ENCODE results near the gene MVK.

MVK gene

DNA sequence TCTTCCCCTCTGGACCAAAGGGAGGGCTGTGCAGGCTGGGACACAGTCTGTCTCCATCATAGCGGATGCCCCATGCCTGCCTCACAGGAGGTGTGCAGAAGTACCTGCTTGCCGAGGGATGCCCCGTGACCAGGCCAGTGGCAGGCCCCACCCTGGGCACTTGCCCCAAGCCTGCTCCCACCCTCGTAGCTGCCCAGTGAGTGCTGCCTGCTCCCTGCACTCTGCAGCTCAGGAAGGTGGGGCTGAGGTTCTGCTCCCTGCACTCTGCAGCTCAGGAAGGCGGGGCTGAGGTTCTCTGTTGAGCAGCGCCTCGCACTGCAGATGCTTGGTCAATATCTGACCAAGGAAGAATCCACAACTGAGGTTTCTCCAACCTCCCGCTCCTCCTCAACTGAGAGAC is 7.2 kb upstream of the MVK start:
- no peak for DNase-seq (ENCODE audit: low read depth)

DNA sequence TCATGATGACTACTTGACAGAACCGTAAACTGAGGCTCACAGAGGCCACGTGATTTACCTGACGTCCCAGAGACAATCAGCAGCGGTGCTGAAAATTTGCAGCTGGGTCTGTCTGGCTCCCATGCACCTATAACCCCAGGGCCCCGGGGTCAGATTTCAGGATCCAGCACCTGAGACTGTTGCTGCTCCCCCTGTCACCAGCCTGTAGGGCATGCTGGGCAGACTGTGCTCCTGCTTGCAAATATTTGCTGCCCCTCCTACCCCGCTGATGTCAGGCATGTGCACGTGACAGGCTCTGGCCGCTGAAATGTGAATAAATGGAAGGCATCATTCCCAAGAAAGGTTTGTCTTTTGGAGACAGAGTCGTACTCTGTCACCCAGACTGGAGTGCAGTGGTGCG is 6.3 kb upstream of the MVK start:
- no peak for DNase-seq (ENCODE audit: low read depth)

DNA sequence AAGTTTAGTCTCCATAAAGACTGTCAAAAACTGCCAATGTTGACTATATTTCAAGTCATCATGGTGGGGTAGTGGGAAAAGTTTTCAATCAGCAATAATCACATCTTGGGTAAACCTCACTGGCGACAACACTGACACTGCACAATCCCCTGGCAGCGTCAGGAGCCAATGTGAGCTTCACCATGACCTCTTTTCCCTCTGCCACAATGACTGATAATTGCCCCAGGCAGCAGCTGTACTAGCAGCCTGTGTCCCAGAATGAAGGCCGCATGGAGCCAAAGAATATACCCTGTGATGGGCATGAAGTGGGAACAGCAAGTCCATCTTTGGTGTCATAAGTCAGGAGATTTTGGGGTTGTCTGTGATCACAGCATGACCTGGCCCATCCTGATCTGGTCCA is 5.6 kb upstream of the MVK start:
- DNase-seq (ENCODE audit: low read depth) = no peak

DNA sequence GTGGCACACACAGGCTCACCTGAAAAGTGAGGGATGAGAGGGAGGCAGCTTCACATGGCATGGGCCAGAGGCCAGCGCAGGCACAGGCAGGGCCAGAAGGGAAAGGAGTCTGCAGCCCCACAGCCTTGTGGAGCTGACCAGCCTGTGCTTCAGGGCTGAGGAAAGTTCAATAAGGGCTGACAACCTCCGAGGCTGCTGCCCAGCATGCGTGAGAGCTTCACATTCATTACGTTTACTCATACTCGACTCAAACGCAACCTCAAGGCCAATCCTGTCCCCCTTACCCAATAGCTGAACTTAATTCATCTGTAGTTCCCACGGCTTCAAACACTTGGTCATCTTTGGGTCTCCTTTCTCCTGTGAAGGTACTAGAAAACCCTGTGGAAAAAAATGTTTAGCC is 5.1 kb upstream of the MVK start:
- no peak for DNase-seq (ENCODE audit: low read depth)

DNA sequence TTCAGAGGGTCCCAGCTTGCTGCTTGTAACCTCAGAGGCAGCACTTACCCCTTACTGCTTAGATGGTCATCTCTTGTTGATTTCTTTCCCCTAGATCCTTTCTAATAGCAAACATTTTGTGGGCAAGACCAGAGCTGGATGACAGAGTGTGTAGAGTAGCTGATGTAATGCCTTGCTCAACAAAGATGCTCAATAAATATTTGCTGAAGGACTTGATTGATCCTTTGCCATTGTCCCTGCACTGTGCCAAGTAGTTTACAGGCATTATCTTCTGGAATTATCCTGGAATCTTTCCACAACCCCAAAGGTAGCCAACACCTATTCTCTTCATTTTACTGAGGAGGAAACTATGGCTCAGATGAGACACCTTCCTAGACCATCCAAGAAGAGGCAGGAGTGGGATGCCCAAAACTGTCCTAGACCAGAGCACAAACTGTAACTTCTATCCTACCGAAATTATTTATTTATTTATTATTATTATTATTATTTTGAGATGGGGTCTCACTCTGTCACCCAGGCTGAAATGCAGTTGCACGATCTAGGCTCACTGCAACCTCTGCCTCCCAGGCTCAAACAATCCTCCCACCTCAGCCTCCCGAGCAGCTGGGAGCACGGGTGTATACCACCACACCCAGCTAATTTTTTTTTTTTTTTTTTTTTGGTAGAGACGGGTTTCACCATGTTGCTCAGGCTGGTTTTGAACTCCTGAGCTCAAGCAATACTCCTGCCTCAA is 1.7 kb upstream of the MVK start:
- no peak for DNase-seq (ENCODE audit: low read depth)

DNA sequence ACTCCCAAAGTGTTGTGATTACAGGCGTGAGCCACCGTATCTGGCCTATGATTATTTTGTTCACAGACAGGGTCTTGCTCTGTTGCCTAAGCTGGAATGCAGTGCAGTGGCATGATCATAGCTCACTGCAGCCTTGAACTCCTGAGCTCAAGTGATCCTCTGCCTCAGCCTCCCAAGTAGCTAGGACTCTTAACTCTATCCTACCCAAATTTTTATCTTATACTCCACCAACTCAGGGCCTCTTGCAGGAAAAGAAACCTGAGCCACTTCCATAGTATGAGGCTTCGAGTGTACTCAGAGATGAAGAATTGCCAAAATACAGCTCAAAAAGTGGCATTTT is 1.1 kb upstream of the MVK start:
- no peak for DNase-seq (ENCODE audit: low read depth)

DNA sequence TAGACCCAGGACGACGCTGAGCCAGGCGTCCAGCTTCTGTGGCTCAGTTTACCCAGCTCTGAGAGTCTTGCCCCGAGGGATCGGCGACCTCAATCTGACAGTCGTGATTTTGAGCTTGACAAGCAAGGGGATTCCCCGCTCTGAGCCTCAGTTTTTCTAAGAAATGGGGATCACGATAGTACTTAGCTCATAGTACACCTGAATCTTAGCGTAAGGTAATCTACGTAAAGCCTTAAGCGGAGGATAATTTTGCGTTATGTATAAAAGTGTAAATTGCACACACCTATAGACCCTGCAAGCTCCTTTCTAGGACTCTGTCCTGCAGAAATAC is 285 bp downstream of the MVK start:
- no peak for DNase-seq (ENCODE audit: low read depth)

DNA sequence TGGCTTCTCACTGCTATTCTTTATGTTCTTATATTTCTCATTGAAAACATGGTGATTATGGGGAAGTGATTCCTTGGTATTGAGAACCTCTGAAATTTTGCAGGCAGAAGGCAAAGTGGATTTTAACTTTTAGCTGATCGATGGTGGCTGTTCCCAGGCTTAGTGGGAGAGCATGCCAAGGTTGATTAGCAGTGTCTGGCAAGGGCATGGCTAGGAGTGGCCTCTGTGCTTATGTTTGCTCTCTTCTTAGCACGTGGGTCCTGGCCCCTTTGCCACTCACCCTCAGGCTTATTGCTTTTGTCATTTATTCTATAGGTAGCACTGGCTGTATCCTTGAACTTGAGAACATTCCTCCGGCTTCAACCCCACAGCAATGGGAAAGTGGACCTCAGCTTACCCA is 2.1 kb downstream of the MVK start:
- DNase-seq (ENCODE audit: low read depth) = no peak

DNA sequence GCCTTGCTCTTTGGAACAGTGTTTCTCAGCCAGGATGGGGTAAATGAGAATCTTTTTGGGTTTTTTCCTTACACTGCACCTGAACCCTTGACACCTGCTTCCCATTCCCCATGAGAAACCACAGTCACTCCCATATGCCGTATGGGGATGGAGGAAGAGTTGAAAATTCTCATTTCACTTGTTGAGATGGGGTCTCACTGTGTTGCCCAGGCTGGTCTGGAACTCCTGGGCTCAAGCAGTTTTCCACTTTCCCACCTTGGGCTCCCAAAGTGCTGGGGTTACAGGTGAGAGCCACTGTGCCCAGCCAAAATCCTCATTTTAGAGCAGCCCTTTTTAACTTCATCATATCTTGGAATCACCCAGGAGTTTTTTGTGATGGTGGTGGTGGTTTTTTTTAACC is 3.7 kb downstream of the MVK start:
- no peak for DNase-seq (ENCODE audit: low read depth)

DNA sequence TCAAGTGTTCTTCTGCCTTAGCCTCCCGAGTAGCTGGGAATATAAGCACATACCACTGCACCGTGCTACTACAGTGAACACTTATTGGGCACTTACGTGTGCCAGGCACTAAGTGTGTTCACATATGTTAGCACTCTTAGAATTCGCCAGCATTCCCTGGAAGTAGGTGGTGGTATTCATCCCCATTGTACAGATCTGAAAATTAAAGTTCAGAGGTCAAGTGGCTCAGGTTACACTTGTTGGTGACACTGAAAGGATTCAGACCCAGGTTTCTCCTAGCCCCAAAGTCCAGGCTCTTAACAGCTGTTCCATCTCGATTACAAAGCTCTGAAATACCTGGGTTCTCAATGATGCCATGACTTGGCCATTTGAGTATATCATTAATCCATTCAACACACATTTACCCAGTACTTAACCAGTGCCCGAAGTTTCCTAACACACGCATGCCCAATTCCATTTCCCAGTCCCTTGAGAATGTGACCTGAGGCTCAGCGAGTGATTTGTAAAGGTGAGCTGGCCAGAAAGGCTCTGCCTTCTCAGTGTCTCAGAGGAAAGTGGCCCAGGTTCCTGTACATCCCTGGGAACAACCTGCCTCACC is 4.8 kb downstream of the MVK start:
- DNase-seq (ENCODE audit: low read depth) = no peak

DNA sequence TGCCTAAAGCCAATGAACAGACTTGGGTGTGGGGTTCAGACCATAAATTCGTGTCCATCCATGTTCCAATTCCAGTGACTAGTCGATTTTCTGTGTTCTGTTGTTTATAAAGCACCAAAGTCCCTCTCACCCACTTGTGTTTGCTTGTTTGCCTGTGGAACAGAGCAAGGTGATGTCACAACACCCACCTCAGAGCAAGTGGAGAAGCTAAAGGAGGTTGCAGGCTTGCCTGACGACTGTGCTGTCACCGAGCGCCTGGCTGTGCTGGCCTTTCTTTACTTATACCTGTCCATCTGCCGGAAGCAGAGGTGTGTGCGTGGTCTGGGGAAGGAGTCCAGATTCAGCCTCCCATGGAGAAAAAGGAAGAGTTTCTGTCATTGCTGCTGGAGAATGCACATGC is 6.0 kb downstream of the MVK start:
- no peak for DNase-seq (ENCODE audit: low read depth)

DNA sequence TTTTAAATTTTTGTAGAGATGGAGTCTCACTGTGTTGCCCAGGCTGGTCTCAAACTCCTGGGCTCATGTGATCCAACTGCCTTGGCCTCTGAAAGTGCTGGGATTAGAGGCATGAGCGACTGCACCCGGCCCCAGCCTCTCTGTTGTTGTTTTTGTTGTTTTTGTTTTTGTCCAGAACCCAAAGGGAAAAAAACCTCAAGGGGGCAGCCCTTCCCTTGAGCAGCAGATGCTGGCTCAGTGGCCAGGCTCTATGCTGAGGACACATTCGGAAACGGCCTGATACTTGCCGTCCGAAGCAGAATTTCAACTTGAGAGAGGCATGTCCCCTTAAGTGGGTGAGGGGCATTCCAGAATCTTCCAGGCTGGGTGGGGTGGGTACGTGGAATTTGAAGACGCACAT is 6.7 kb downstream of the MVK start:
- DNase-seq (ENCODE audit: low read depth) = no peak

DNA sequence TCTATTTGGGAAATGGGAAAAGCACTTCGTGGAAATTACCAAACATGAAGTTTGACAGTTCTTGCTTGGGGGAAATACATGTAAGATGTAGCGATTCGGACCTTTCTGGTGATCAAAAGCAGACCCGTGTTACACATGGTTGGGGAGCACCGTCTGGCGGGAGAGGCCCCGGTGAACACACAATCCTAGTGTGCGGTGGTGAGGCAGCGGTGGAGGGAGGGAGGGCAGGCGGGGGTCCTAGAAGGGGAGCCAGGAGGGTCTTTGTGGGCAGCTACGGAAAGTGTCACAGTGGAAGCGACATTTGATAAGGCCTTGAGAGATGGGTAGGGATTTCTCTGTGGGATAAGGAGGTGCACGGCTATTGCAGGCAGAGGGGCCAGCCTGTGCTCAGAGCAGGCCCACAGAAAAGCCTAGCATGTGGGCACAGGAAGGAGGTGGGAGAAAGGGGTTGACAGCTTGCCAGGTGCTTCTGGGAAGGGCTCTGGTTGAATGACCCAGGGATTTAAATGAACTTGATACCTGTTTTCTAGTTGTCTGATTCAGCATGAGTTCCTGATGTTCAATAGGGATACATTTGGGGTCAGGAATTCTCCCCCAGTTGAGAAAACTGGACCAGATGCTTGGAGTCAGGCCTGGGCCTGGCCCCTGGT is 7.2 kb downstream of the MVK start:
- no peak for DNase-seq (ENCODE audit: low read depth)

DNA sequence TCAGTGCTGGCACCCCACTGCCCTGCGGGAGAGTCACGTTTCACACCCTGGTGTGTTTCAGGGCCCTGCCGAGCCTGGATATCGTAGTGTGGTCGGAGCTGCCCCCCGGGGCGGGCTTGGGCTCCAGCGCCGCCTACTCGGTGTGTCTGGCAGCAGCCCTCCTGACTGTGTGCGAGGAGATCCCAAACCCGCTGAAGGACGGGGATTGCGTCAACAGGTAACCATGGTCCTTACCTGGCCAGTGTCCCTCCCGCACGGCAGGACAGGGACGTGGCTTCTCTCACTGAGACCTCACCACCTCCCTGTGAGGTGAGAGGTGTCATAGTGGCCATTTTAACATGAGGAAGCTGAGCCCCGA is 7.7 kb downstream of the MVK start:
- no peak for DNase-seq (ENCODE audit: low read depth)

DNA sequence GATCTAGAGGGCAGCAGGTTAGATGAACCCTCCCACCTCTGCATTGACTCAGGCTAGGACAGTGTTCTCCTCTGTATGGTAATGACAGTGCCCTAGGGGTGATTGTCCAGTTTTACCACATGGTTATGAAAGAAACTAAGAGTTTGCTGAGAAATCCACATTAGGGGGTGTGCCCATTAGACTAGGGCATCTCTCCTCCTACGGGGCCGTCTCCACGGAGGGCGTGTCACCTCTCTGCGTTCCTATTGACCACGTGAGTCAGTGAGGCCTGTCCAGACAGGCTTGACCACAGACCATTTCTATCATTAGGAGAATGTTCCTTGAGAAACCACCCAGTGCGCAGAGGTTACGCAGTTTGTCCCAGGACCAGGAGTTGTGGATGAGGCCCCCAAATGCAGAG is 8.3 kb downstream of the MVK start:
- peak; percentile 76 for DNase-seq (ENCODE audit: low read depth)

DNA sequence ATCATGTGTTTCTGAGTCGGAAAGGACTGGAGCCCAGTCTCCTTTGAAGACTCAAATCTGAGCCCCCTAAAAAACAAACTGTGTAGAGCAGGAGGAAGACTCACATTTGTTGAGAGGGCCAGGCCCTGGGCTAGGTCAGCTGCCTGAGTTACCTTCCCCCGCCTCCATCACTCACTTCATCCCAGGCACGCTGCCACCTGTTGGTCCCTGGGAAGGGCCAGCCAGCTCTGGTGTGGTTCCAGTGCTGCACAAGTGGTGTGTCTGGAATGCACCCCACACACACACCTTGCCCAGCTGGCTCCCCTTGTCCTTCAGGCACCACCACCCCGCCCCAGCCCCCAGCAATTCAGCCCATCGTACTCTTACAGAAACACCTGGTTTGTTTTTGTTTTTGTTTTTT is 9.0 kb downstream of the MVK start:
- peak; percentile 14 for DNase-seq (ENCODE audit: low read depth)

DNA sequence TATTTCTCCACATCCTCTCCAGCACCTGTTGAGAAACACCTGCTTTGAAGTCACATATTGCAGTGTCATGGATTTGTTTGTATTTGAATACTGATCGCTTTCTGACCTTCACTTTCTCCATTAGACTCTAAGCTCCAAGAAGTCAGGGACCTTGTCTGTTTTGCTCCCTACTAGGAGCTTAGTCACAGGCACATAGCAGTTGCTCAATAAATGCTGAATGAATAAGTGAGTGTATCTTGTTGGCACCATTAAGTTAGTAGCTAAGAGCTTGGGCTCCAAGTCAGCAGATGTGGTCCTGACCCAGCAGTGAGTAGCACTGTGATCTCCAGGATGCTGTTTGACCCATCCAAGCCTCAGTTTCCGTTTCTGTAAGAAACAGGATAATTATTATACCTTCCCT is 10.1 kb downstream of the MVK start:
- no peak for DNase-seq (ENCODE audit: low read depth)

DNA sequence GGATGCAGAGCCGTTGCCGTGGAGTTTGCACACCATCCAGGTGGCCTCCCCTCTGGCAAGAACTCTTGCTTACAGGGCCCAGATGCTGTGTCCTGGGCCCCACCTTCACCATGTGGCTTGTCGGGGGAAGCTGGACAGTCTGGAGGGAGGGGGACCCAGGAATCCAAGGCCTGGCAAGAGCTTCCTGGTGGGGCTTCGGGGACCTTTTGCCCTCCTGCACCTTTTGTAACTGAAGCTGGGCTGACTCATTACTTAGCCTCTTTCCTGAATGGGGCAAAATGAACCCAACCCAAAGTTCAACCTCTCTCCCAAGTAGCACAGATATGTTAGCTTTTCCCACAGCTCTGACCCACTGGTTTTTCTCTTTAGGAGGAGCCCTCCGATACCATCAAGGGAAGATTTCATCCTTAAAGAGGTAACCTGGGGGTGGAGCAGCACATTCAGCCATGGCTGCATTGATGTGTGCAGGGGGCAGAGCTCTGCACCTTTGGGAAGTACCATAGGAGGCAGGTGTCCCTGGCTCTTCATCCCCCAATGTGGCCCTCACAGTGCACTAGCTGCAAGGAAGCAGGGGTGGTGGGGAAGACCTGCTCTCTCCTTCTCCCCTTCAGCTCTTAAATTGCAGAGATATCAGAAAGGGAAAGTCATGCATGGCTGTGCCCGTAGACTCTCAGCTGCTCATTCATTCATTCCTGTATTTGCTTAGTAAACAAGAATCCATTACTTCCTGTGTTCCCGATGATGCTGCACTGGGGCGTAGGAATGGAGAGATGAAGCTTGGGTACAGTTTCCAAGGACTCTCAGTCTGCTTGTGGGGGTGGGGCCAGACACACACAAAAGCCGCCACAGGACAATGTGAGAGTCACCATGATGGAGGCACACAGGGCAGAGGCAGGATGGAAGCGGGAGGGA is 13.0 kb downstream of the MVK start:
- no peak for DNase-seq (ENCODE audit: low read depth)

DNA sequence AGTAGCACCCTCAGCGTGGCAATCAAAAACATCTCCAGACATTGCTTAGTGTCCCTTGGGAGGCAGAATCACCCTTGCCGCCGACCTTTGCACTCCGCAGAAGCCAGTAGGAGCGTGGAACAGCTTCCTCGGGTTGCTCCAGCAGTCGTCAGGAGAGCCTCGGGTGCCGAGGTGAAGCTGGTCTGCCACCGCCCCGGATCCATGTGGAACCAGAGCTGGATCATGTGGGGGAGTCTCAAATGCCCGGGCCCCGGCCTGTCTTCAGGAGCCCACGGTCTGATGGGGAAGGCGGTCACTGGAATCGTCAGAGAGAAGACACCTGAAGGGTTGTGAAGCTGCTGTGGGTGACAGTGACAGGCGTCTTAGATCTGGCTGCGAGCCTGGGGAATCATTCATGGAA is 14.3 kb downstream of the MVK start:
- no peak for DNase-seq (ENCODE audit: low read depth)

DNA sequence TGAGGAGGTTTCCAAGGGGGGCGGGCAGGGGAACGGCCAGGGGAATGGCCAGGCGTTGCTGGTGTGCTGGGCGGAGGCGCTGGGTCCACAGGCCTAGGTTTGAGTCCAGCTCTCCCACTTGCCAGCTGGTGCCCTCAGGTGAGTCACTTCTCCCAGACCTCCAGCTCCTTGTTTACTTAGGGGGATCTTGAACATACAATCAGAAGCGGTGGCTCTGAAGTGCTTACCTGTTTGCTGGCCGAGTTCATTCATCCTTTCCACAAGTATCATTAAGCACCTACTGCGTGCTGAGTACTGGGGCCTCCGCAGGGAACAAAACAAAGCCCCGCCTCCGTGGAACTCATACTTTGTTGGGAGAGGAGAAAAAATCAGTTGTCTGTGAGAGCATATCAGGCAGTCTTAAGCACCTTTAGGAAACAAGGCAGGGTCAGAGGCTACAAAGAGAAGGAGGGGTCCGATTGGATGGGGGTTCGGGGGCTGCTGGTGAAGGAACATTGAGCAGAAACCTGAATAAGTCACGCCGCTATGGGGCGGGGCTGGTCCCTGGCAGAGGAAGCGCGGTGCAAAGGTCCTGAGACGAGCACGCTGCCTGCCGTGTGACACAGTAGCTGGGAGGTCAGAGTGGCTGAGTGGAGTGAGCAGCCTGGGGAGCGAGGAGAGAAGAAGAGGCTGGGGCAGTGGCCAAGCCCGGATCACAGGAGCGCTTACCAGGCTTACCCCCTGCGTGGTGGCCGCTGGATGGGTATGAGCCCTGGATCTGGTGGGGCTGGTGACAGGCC is 15.1 kb downstream of the MVK start:
- DNase-seq (ENCODE audit: low read depth) = no peak

DNA sequence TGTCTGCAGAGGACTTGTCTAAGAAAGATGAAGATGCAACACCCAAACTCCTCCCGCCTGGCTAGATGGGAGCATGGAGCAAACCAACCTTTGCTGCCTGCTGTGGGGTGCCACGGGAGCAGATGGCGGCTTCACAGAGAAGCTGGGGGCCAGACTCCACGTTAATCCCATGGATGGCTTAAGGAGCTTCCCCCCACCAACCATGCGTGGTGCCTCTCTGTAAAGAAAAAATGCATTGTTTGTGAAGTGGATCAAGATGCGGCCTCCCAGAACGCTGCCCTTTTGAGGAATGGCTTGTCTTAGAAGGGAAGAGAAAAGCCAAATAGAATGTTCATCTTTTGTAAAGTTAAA is 15.6 kb downstream of the MVK start:
- no peak for DNase-seq (ENCODE audit: low read depth)

DNA sequence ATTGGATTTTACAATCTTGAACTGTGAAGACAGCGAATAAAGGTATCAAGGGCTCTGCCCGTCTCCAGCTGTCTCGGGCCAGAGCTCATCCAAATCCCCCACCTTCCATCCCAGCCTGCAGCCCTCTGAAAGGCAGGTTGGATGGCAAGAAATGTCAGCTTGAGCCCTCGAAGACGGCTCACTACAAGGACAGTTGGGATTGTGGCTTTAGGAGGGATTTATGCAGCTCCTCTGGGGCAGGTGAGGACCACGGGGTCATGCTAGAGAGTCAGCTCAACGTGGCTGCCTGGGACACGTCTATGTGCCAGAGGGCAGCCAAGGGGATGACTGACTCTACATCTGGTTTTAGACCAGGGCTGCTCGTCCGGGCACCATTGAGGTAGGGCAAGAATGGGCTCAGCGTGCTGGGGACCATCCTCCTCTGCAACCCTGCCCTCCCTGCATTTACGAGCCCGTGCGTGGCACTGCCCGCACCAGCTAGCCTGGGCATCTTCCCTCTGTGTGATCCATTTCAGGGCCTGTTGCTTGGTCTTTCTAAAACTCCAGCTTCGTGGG is 16.2 kb downstream of the MVK start:
- DNase-seq (ENCODE audit: low read depth) = no peak

Measured in ELR (cell line).